ENCODE data around the gene TEKT2. TPM values are rescaled to one million over a fixed set of nuclear protein-coding genes. Genes with fewer than 3 reads are reported as not detected.

The TEKT2 gene
- not detected for total RNA-seq (ENCODE audit: insufficient read depth, low replicate concordance)

DNA sequence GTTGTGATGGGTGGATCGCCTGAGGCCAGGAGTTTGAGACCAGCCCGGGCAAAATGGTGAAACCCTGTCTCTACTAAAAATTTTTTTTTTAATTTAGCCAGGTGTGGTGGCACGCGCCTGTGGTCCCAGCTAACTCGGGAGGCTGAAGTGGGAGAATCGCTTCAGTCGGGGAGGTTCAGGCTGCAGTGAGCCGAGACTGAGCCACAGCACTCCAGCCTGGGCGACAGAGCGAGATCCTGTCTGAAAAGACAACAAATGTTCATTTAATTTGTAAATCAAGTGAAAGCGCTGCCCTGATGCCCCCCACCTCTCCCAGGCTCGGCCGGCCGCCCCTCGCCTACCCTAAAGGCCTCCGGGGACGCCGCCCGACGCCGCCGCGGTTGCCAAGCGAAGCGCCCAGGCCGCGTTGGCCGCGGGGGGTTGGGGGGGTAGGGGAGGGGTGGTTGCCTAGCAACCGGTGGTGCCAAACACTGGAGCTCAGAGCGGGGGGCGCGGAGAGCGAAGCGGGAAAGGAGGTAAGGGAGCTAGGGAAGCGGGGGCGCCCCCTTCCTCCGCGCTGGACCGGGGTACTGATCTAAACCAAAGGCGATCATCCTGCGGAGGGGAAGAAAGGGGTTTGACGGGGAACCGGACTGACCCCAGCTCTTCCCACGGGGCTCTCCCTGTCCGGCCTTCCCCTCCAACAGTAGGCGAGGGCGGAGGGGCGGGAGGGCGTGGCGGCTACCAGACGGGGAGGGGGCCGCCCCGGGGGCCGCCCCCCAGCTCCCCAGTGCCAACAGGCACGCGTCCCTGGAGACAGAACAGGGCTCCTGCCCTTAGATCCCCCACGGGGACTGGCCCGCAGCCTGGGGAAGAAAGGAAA is at the start of gene TEKT2:
Gene TEKT2 (plus strand): TSS at position 460 of the 862 bp plus-strand sequence. CDS start 828 bp downstream, outside the sequence.
- peak; percentile 65 for DNase-seq (ENCODE audit: low spot score)

- no peak for DNase-seq (ENCODE audit: low spot score)
Observed at GRCh38 chr1:36034692-36035091, 49.2 kb upstream of the TEKT2 start.

DNA sequence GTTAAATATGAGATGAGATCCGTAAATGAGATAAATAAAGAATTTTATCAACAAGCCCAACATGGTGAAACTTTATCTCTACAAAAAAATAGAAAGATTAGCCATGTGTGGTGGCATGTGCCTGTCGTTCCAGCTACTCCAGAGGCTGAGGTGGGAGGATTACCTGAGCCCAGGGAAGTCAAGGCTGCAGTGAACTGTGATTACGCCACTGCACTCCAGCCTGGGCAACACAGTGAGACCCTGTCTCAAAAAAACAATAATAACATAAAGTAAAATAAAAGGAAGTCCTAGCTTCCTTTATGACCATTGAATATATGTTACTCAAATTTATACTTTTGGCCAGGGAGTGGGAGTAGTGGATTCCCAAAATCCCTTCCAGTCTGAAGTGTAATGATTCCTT is 48.7 kb upstream of the TEKT2 start:
- no peak for DNase-seq (ENCODE audit: low spot score)

- DNase-seq (ENCODE audit: low spot score), result no peak
Observed at GRCh38 chr1:36040238-36040637, 43.7 kb upstream of the TEKT2 start.

- no peak for DNase-seq (ENCODE audit: low spot score)
Observed at GRCh38 chr1:36051821-36052220, 32.1 kb upstream of the TEKT2 start.

DNA sequence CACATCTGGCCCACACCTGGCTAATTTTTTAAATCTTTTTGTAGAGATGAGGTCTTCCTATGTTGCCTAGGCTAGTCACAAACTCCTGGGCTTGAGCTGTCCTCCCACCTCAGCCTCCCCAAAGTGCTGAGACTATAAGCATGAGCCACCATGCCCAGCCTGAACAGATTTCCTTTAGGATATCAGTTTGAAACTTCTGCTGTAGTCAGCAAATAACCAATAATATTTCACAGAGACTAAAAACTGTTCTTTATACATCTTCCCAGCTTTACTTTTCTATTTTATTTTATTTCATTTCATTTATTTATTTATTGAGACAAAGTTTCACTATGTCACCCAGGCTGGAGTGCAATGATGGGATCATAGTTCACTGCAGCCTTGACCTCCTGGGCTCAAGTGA is 29.9 kb upstream of the TEKT2 start:
- no peak for DNase-seq (ENCODE audit: low spot score)

GRCh38 chr1:36055706-36056105 is 28.2 kb upstream of the TEKT2 start:
- DNase-seq (ENCODE audit: low spot score), result no peak

DNA sequence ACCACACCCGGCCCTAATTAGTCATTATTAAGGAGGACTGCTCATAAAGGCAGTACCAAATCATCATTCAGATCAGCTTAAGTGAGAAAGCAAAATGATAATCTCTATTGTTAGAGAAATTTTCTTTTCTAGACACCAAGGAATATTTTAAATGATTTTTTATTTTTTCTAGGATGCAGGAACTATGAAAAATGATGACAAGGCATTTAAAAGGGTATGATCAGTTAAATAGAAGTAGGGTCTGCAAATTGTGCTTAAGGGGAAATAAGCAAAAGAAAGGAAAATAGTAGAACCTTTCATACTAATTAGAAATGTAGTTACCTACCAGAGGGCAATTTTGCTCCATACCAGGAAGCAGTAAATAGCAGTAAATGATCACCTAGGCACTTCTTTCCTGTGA is 21.6 kb upstream of the TEKT2 start:
- DNase-seq (ENCODE audit: low spot score), result no peak

GRCh38 chr1:36067871-36068270 is 16.0 kb upstream of the TEKT2 start:
- no peak for DNase-seq (ENCODE audit: low spot score)

- DNase-seq (ENCODE audit: low spot score), result no peak
Observed at GRCh38 chr1:36068866-36069265, 15.0 kb upstream of the TEKT2 start.

DNA sequence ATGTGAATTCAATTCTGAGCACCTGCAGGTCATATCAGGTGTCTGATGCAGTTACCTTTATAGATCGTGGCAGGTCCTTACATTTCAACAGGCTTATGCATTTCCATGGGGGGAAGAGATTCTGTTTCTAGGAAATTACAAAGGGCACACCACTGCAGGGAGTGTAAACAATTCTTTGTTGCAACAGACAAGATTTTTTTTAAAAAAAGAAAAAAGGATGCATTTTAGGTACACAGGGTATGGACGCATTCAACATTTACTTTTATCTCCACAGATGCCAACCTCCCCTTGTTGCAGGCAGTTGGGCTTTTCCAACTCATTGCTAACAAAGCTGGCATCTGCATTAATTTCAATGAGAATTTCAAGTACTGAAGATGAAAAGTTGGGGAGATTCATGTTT is 13.5 kb upstream of the TEKT2 start:
- DNase-seq (ENCODE audit: low spot score), result no peak

DNA sequence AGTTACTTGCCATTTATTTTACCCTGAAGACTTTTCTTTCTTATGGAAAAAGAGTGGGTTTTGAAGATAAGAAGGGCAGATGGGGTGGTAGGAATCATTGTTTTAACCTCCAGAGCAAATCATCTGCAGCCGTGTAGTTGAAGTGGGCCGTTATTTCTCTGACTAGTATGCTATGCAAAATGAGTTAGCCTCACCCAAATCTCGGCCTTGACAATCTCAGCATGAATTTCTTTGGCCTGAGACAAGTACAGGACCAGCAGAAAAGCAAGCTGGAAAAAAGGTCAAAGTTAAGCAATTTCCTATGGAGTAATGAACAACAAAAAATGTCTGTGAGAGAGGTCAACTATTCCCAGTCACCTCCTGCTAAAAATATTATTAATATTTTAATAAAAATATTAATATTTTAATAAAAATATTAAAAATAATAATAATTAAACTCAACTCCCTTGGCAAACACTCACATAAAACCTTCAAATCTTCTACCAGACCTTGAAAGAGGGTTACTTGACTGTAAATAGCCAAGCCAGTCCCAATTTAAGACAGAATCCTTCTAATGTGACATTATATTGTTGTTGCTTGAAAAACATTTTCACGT is 6.8 kb upstream of the TEKT2 start:
- no peak for DNase-seq (ENCODE audit: low spot score)

DNA sequence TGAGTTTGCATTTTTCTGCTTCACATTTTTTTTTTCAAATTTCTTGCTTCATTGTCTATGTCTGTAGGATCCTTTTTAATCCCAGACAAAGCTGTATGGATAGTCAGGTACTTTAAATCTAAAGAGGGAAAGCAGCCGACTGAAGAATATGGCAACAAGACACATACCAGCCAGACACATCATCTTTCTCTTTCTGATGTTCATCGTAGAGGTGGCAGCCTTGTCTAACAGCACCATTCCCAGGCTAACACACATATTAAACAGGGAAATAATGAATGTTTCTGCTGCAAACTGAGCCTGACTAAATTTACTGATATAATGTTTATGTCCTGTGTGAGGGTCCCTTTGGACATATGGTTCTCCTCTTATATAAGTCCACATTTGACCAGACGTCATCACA is 3.7 kb upstream of the TEKT2 start:
- DNase-seq (ENCODE audit: low spot score), result no peak

DNA sequence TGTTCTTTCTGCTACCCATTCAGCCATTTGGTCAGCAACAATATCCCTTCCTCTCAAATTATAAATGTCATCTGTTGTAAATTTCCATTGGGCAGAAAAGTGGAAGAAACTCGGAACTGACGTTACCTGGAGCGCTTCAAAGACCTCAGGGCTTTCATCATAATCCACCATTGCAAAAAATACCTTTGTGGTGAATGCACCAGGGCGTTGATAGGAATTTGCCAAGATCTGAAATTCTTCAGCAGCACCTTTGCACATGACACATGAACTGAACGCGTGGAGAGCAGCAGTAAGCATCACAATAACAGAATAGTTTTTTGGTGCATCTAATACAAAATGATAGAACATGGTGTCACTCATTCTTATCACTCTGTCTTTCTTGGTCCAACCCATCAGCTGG is 3.1 kb upstream of the TEKT2 start:
- DNase-seq (ENCODE audit: low spot score), result no peak

DNA sequence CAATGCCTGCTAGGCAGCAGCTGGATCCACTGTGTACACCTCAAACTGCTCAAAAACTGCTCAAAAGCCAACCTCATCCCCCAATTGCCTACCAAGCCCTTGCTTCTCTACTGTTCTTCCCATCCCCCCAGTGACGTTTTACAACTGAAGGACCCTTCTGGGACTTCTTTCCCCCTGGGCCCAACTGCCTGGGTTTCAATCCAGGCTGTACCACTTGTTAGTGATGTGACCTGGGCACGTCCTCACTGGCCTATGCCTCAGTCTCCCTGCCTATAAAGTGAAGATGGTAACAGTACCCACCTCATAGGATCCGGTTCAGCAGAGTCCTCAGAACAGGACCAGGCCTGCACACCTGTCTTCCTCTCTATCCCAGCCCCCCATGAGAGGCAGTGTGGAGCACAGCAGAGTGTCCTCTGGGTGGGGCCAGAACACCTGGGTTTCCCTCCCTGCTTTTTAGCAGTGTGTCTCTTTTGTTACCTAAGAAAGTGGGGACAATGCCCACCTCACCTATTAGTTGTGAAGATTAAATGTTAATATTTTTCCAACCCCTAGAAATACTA is 1.9 kb upstream of the TEKT2 start:
- DNase-seq (ENCODE audit: low spot score), result no peak

- DNase-seq (ENCODE audit: low spot score), result no peak
Observed at GRCh38 chr1:36083219-36083618, 675 bp upstream of the TEKT2 start.

DNA sequence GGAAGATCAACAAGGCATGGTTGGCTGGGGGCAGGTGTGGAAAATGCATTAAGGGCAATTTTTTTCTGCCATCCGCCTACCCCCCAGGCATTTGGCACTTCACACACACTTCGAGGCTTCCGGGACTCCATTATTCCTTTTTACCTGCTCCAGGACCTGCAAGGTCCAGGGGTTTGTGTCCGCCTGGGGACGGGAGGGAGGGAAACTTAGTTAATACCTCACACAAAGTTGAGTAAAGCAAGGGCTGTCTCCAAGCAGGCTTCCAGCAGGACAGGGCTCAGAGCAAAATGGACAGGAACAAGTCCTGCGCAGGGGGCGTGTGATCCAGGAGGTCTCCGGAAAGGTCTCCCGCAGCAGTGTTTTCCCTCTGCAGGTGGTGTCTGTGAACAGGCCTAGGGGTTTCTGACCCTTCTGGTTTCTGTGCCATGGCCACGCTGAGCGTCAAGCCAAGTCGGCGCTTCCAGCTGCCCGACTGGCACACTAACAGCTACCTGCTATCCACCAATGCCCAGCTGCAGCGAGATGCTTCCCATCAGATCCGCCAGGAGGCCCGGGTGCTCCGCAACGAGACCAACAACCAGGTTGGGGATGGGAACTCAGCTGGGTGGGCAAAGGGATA is 712 bp downstream of the TEKT2 start:
- no peak for DNase-seq (ENCODE audit: low spot score)

DNA sequence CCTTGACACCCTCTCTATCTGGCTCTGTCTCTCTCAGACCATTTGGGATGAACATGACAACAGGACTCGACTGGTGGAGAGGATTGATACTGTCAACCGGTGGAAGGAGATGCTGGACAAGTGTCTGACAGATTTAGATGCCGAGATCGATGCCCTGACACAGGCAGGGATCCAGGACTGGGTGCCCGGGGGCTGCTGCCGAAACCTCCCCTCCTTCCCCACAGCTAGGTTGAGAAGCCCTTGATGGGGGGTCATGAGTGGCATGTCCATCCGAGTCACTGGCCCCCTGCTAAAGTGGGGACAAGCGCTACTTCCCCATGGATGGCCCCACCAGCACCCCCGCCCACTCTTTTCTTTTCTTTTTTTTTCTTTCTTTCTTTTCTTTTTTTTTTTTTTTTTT is 1.2 kb downstream of the TEKT2 start:
- DNase-seq (ENCODE audit: low spot score), result no peak

GRCh38 chr1:36085686-36086526 is 2.0 kb downstream of the TEKT2 start:
- no peak for DNase-seq (ENCODE audit: low spot score)

DNA sequence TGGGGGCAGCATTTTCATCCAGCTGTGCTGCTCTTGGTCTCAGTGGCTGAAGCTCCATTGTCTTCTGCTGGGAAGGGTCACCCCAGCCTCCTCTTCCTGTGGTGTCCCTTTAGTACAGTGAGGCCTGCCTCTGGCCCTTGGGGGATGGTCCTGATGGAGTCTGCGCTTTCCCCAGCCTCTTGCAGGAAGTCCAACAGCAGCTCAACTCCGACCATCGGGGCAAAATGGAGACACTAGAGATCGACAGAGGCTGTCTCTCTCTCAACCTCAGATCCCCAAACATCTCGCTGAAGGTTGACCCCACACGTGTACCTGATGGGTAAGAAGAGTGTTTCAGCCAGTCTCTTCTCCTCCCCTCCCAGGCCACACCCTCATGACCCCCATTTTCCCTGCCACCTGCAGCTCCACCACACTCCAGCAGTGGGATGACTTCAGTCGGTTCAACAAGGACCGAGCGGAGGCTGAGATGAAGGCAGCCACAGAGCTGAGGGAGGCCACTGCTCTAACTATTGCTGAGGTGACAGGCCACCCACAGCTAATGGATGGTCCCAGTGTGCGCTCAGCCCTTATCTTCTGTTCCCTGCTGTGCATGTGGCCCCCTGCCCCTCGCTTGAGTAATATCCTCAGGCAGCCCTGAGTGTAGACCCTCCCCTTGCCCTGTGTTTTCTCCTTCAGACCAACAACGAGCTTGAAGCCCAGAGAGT is 2.8 kb downstream of the TEKT2 start:
- DNase-seq (ENCODE audit: low spot score), result no peak
